HFFc6 (cell line): Measurements from ENCODE around the gene FARS2. TPM values are rescaled to one million over a fixed set of nuclear protein-coding genes. Genes with fewer than 3 reads are reported as not detected.

ENCODE experiments used
- DNase-seq: peaks from one replicate; pipeline ENCODE4 v3.0.0-alpha.2; 2018
- H3K27ac Mint-ChIP-seq: 2 replicates; pipeline ENCODE4 v1.8.0; 2020; ENCODE audit warnings: mild to moderate bottlenecking, mixed read lengths
- H3K27me3 Mint-ChIP-seq: 2 replicates; pipeline ENCODE4 v1.8.0; 2021; ENCODE audit warnings: mild to moderate bottlenecking, moderate library complexity, mixed read lengths; ENCODE audit not compliant: insufficient read depth
- H3K36me3 Mint-ChIP-seq: 2 replicates; pipeline ENCODE4 v1.8.0; 2021; ENCODE audit warnings: low read depth, mixed read lengths
- H3K4me1 Mint-ChIP-seq: 2 replicates; pipeline ENCODE4 v1.8.0; 2020; ENCODE audit warnings: low read depth, mixed read lengths
- H3K4me3 Mint-ChIP-seq: 2 replicates; pipeline ENCODE4 v1.8.0; 2020; ENCODE audit warnings: mild to moderate bottlenecking, moderate library complexity, mixed read lengths
- H3K9me3 Mint-ChIP-seq: 2 replicates; pipeline ENCODE4 v1.8.0; 2020; ENCODE audit warnings: mild to moderate bottlenecking, mixed read lengths
- total RNA-seq, 6 experiments: library from RNA; stranded (reverse); fragmentation: NEBNext Ultra II Directional; extraction: Animal tissue kit (Norgen Biotek cat#: 25700); gene quantifications; 2 replicates in 1 of 6; 3 replicates in 5 of 6; pipeline ENCODE4 v1.2.3, GENCODE V29; 2021
- TF ChIP-seq, protein P1 (sequence below): fragments of 200-600 bp; sonication (generic); IDR thresholded peaks from 2 replicates; pipeline ENCODE4 v1.5.0; 2021; ENCODE audit warnings: antibody characterized with exemption, mild to moderate bottlenecking

Gene FARS2
- total RNA-seq, 6 experiments from 2014 or later = 11.5 to 16.4 (median 13.1) TPM

DNA sequence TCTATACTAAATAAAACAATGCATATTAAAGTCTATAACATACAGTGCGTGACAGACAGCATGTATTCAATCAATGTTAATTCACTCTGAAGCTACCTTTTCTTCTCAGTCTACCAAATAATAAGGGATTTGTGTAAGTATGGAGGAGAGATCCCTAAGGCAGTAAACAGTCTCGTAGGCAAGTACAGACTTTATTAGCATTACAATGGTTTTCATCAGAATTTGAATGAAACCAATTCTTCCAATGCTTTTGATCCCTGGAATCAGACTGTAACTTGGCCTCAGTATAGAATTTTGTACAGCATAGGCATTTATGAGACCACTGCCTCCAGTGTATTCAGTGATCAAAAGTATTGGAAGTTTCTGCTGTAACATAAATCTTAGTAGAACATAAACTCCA, 20.1 kb upstream of the FARS2 start:
- no peaks in the 10 kb centered on the region for H3K36me3 Mint-ChIP-seq
- TF ChIP-seq, protein P1, sequence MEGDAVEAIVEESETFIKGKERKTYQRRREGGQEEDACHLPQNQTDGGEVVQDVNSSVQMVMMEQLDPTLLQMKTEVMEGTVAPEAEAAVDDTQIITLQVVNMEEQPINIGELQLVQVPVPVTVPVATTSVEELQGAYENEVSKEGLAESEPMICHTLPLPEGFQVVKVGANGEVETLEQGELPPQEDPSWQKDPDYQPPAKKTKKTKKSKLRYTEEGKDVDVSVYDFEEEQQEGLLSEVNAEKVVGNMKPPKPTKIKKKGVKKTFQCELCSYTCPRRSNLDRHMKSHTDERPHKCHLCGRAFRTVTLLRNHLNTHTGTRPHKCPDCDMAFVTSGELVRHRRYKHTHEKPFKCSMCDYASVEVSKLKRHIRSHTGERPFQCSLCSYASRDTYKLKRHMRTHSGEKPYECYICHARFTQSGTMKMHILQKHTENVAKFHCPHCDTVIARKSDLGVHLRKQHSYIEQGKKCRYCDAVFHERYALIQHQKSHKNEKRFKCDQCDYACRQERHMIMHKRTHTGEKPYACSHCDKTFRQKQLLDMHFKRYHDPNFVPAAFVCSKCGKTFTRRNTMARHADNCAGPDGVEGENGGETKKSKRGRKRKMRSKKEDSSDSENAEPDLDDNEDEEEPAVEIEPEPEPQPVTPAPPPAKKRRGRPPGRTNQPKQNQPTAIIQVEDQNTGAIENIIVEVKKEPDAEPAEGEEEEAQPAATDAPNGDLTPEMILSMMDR = no peak
- DNase-seq = no peak
- H3K9me3 Mint-ChIP-seq = no peaks in the 10 kb centered on the region
- no peak overlapping the region for H3K4me3 Mint-ChIP-seq
- no peak overlapping the region for H3K27ac Mint-ChIP-seq
- no peaks in the 10 kb centered on the region for H3K27me3 Mint-ChIP-seq
- H3K4me1 Mint-ChIP-seq = 0 out of 2 replicates have a peak, but pooled peaks cover 5% of the 10 kb centered on the region

DNA sequence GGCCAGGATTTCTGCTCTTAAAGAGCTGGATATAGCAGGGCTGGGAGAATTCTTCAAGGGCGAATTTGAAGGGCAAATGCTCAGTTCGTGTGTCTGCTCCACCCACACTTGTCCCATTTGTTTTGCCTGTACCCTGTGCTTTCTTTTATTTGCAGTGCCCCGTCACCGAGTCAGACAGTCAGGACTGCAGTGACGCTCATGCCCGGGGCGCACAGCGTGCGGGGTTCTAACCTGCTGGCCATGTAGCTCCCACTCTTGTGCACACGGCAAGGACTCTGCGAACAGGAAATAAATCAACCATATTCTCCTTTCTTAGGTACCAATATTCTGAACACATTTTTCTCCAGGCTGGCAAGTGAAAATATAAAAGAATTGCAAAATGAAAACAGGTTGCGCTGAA, 18.2 kb upstream of the FARS2 start:
- H3K4me3 Mint-ChIP-seq = no peak overlapping the region
- no peaks in the 10 kb centered on the region for H3K9me3 Mint-ChIP-seq
- H3K27me3 Mint-ChIP-seq = no peaks in the 10 kb centered on the region
- H3K27ac Mint-ChIP-seq = no peak overlapping the region
- H3K36me3 Mint-ChIP-seq = no peaks in the 10 kb centered on the region
- DNase-seq = no peak
- TF ChIP-seq, protein P1 = no peak
- 0 out of 2 replicates have a peak, but pooled peaks cover 5% of the 10 kb centered on the region for H3K4me1 Mint-ChIP-seq

DNA sequence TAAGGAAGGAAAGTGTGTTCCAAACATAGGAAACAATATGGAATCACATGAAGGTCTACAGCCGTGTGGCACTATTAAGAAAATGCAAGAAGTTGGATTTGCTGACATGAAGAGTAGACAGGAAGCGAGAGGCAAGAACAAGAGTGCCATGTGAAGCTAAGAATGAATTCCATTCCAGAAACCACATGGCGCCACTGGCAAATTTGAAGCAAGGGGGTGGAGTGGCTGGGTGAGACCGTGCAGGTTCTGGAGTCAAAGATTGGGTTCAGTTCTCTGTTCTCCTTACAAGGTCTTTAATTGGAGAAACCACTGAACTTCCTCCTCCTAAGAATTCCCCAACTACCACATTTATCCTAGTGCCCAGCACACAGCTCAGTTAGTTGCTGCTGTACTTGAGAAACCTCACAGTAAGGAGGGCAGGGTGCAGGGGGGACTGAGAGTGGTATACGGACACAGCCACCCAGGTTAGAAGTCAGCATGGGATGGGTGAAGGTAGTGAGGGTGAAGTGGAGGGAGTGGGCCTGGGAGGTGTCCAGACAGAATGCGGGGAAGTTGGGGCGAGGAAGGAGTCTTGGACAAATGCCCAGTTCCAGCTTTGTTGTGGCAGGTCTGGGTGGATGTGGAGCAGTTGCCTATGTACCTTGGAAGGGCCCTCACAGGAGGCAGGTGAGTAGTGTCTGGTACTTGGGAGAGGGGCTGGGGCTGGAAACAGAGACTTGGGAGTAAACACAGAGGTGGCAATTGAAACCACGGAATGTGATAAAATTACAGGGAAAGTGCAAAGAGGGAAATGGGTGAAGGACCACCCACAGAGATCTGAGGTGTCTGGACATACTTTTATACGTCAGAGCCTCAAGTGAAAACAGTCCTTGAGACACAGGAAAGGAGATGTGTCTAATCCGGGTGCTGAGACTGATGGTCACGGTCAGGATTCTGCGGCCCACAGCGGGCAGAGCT, 14.9 kb upstream of the FARS2 start:
- H3K36me3 Mint-ChIP-seq = peaks cover 5% of the 10 kb centered on the region
- no peaks in the 10 kb centered on the region for H3K9me3 Mint-ChIP-seq
- peaks cover 19% of the 10 kb centered on the region for H3K4me1 Mint-ChIP-seq
- no peak for DNase-seq
- no peaks in the 10 kb centered on the region for H3K27me3 Mint-ChIP-seq
- no peak overlapping the region for H3K27ac Mint-ChIP-seq
- TF ChIP-seq, protein P1 = no peak
- no peak overlapping the region for H3K4me3 Mint-ChIP-seq

DNA sequence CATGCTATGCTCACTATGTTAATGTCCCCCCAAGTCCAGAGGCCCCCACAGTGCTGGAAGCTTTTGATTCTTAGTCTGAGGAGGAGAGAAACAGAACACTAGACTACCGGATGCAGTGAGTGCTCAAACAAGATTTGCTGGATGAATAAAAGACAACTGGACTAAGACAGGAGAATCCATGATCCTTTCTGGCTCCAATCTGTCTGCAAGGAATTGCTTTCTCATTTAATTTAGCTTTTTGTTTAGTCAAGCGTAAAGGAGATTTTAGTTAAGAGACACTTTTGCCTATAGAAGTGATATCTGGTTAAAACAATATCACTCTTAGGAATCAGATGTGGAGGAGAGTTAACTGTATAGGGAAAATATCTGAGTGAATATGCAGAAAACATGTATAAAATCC, 14.1 kb upstream of the FARS2 start:
- no peak overlapping the region for H3K27ac Mint-ChIP-seq
- peaks cover 9% of the 10 kb centered on the region for H3K36me3 Mint-ChIP-seq
- TF ChIP-seq, protein P1 = no peak
- no peaks in the 10 kb centered on the region for H3K9me3 Mint-ChIP-seq
- no peaks in the 10 kb centered on the region for H3K27me3 Mint-ChIP-seq
- no peak for DNase-seq
- no peak overlapping the region for H3K4me3 Mint-ChIP-seq
- H3K4me1 Mint-ChIP-seq = peaks cover 15% of the 10 kb centered on the region

DNA sequence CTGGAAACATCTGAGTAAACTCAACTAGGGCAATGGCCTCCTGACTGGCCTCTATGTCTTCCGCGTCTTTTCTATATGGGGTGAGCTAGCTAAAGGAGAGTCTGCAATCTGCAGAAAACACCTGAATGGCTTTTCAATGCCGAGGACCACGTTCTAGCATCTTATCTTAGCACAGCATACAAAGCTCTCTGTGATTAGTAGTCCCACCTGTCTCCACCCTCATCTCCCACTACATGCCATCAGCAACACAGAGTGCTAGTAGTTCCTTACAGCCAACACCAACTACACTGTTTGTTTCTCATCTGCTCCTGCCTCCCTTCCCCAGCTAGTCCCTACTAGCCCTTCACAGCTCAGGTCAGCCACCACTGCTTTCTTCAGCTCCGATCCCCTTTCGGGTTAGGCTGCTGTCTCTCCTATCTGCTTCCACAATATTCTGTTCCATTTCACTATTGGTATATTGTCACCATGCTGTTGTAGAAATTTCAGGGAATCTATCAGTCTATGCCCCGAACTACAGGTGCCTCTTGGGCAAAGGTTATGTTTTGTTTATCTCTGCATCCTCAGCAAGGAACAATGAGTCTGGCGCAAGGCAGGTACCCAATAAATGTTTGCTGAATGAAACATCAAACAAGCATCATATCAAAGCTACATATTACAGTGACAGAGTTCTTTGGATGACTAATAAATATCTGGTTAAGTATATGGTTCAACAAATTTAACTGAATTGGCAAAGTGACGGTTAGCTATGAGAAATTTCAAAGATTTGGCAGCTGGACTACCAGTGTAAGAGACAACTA, 12.8 kb upstream of the FARS2 start:
- peaks cover 9% of the 10 kb centered on the region for H3K36me3 Mint-ChIP-seq
- H3K4me3 Mint-ChIP-seq = no peak overlapping the region
- H3K4me1 Mint-ChIP-seq = peaks cover 15% of the 10 kb centered on the region

More for the DNA sequence above, 12.8 kb upstream of the FARS2 start:
- no peak for DNase-seq
- TF ChIP-seq, protein P1 = no peak
- H3K9me3 Mint-ChIP-seq = no peaks in the 10 kb centered on the region
- no peak overlapping the region for H3K27ac Mint-ChIP-seq
- no peaks in the 10 kb centered on the region for H3K27me3 Mint-ChIP-seq
